K562 treated with DMSO at 1 percent for 24 hours (cell line): ENCODE results near the gene CCDC89. TPM values are rescaled to one million over a fixed set of nuclear protein-coding genes. Genes with fewer than 3 reads are reported as not detected.

Experiments
- total RNA-seq: library from RNA; unstranded; fragments of 300-600 nt; gene quantifications from 2 replicates; pipeline ENCODE4 v1.2.3, GENCODE V29; 2022; ENCODE audit warnings: low read depth; ENCODE audit not compliant: insufficient read depth

The CCDC89 gene
- total RNA-seq = not detected in 2 replicates

GRCh38 chr11:85685820-85686459, at the start of gene CCDC89:
Gene CCDC89, minus strand, starts transcription at chr11:85686195. Its CDS starts 65 bp downstream, at chr11:85686130.

GRCh38 chr11:85664615-85665481, 21.1 kb downstream of the CCDC89 start, which contains the start of gene CREBZF:
Gene CREBZF, minus strand, starts transcription at chr11:85665129. Its CDS starts 254 bp downstream, at chr11:85664875.

GRCh38 chr11:85647604-85648299, 38.2 kb downstream of the CCDC89 start, which contains the start of gene TMEM126A:
Gene TMEM126A, plus strand, starts transcription at chr11:85647967. Its CDS starts 2,289 bp downstream, at chr11:85650256.

Other genes starting within 250 kb of the CCDC89 start
- 0.69 and 0.72 TPM in 2 replicates for gene DLG2, start 58.9 kb downstream of the CCDC89 start, total RNA-seq
- gene TMEM126B, start 57.6 kb downstream of the CCDC89 start, total RNA-seq = 53.9 and 66.6 TPM in 2 replicates
- 31.8 and 36.2 TPM in 2 replicates for gene TMEM126A, start 38.2 kb downstream of the CCDC89 start, total RNA-seq
- gene CREBZF, start 21.1 kb downstream of the CCDC89 start, total RNA-seq = 31.8 and 37.5 TPM in 2 replicates
- gene SYTL2, start 124.9 kb upstream of the CCDC89 start, total RNA-seq = 0.37 and 2.1 TPM in 2 replicates
- not detected in 2 replicates for gene CCDC83, start 169.2 kb upstream of the CCDC89 start, total RNA-seq